Transverse colon (tissue), 4 donors: ENCODE measurements around the gene OSBPL3. TPM values are rescaled to one million over a fixed set of nuclear protein-coding genes. Genes with fewer than 3 reads are reported as not detected.

ENCODE experiments used
- DNase-seq: peaks from one replicate; pipeline ENCODE4 v3.0.0-alpha.2; 2019
- H3K27ac ChIP-seq, 4 donors: fragments of 200-600 bp; sonication (generic); 2 replicates each; pipeline ENCODE4 v1.5.1; 2016 to 2018; ENCODE audit warnings: inconsistent platforms in 4 of 4
- H3K27me3 ChIP-seq: fragments of 200-600 bp; sonication (generic); 2 replicates; pipeline ENCODE4 v1.5.1; 2017; ENCODE audit warnings: inconsistent platforms
- H3K36me3 ChIP-seq, 4 donors: fragments of 200-600 bp; sonication (generic); 2 replicates each; pipeline ENCODE4 v1.5.1; 2017 to 2019; ENCODE audit warnings: inconsistent platforms in 4 of 4
- H3K4me1 ChIP-seq, 4 donors: fragments of 200-600 bp; sonication (generic); 2 replicates each; pipeline ENCODE4 v1.5.1; 2017 to 2020; ENCODE audit warnings: inconsistent platforms in 4 of 4
- H3K4me3 ChIP-seq, 4 donors: fragments of 200-600 bp; sonication (generic); 1 replicate in 1 of 4; 2 replicates in 3 of 4; pipeline versions ENCODE4 v1.5.1 to v1.6.1; 2017 to 2019; ENCODE audit warnings: inconsistent platforms in 4 of 4
- H3K9me3 ChIP-seq, 2 donors: fragments of 200-600 bp; sonication (generic); 2 replicates each; pipeline ENCODE4 v1.5.1; 2017 to 2019; ENCODE audit warnings: inconsistent platforms in 2 of 2
- EP300 ChIP-seq: sonication (generic); formaldehyde crosslinking; IDR thresholded peaks from one replicate; pipeline ENCODE4 v1.6.1; 2017; ENCODE audit warnings: antibody characterized with exemption, low read depth
- POLR2A ChIP-seq: fragments of 450-650 bp; IDR thresholded peaks from one replicate; pipeline ENCODE4 v1.6.1; 2016; ENCODE audit warnings: antibody characterized with exemption, mild to moderate bottlenecking, moderate library complexity
- POLR2AphosphoS5 ChIP-seq, 3 donors: sonication (generic); formaldehyde crosslinking; IDR thresholded peaks; one replicate each; pipeline ENCODE4 v1.6.1; 2016; ENCODE audit warnings: antibody characterized with exemption in 3 of 3
- WGBS, 2 donors: methylation state at CpG; one replicate each; pipeline ENCODE4 v1.1.5; 2018; ENCODE audit warnings: low coverage in 1 of 2; 5-methylcytosine and 5-hydroxymethylcytosine counted together
- in situ Hi-C, 4 donors: fragments of 200-750 bp; cut with MboI; loops; one replicate each; pipeline versions ENCODE4 v1.15.0 to v1.15.1; 2017; ENCODE audit warnings: low sequenced_read_pairs in 3 of 4, low pct_ligation_motif_present in 1 of 4, low pct_unique_long_range_greater_than_20kb in 1 of 4
- intact Hi-C: fragments of 100-400 bp; cut with DNase I; formaldehyde crosslinking; loops from one replicate; pipeline ENCODE4 v1.15.1; 2023; ENCODE audit warnings: low total_unique reads
- total RNA-seq, 4 donors: library from RNA; depleted of rRNA; stranded (reverse); fragments of >200 nt; gene quantifications; one replicate each; pipeline ENCODE4 v1.1.0, GENCODE V29; 2016
- TF ChIP-seq, protein P1 (sequence below), 5 experiments: fragments of 200-600 bp in 3 of 5; fragments of 450-650 bp in 2 of 5; sonication (generic) in 3 of 5; IDR thresholded peaks; 1 replicate in 2 of 5; 2 replicates in 3 of 5; pipeline ENCODE4 v1.5.1; 2016 to 2017; ENCODE audit warnings: antibody characterized with exemption in 5 of 5, inconsistent platforms in 3 of 5, mild to moderate bottlenecking in 2 of 5, moderate library complexity in 1 of 5

Gene OSBPL3
- total RNA-seq, 4 donors from 2014 or later, result 6.7 to 20.6 (median 8.0) TPM

DNA sequence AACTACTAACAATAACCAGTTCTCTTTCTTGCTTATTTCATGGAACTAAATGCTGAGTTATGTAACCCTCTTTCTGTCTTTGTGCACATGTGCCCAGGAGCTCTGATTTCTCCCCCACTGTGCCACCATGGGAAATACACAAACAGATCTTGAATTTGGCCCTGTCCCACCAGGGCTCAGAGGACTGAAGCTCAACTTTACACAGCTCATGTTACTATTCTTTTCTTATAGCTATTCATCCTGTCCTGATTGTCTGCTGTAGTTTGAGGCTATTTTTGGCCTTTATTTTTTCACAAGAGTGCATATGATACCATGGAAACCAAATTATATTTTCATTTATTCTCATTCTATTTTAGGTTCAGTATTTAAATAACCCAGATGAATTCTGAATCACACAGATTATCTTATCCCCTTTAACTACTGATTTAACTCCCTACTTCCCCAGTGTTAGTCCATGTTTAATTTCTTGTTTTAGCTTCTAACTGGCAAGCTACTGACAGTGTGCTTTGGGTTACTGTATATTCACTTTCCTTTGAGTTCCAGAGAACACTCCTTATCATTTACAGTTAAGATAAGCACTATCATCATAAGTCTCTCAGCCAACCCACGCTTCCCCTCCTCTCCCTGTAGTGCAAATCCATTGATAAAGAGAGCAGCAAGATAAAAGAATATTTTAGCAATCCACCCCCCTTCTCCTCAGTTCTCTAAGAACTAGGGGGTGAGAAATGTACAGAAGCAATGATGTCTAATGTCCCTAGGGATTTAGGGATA is 150.9 kb downstream of the OSBPL3 start:
- no peak for DNase-seq
- peaks cover 10 to 50% (median 13%) of the 10 kb centered on the region in 4 donors for H3K4me1 ChIP-seq
- H3K9me3 ChIP-seq, result no peaks in the 10 kb centered on the region
- WGBS, 2 donors, result 20 to 53% methylated on average over 1 of the region's 1 CpG
- H3K4me3 ChIP-seq, result no peak overlapping the region
- TF ChIP-seq POLR2AphosphoS5 (IDR thresholded peaks at IDR 0.05) (no peak), POLR2A (no peak), EP300 (no peak)
- TF ChIP-seq, protein P1, sequence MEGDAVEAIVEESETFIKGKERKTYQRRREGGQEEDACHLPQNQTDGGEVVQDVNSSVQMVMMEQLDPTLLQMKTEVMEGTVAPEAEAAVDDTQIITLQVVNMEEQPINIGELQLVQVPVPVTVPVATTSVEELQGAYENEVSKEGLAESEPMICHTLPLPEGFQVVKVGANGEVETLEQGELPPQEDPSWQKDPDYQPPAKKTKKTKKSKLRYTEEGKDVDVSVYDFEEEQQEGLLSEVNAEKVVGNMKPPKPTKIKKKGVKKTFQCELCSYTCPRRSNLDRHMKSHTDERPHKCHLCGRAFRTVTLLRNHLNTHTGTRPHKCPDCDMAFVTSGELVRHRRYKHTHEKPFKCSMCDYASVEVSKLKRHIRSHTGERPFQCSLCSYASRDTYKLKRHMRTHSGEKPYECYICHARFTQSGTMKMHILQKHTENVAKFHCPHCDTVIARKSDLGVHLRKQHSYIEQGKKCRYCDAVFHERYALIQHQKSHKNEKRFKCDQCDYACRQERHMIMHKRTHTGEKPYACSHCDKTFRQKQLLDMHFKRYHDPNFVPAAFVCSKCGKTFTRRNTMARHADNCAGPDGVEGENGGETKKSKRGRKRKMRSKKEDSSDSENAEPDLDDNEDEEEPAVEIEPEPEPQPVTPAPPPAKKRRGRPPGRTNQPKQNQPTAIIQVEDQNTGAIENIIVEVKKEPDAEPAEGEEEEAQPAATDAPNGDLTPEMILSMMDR (IDR thresholded peaks at IDR 0.05), result no peak
- H3K27ac ChIP-seq, result no peak overlapping the region
- intact Hi-C loops (loop anchor here (10.0 kb wide), 1 partner anchor 156 kb away; the partner anchor contains the start of gene OSBPL3), in situ Hi-C loops (loop anchor here in 2 of 4 donors (10.0 kb wide), 2 partner anchors 146 to 156 kb away; partner anchors contain the start of gene OSBPL3 (in 1 of the 2))
- H3K27me3 ChIP-seq, result no peaks in the 10 kb centered on the region
- no peaks in the 10 kb centered on the region for H3K36me3 ChIP-seq

DNA sequence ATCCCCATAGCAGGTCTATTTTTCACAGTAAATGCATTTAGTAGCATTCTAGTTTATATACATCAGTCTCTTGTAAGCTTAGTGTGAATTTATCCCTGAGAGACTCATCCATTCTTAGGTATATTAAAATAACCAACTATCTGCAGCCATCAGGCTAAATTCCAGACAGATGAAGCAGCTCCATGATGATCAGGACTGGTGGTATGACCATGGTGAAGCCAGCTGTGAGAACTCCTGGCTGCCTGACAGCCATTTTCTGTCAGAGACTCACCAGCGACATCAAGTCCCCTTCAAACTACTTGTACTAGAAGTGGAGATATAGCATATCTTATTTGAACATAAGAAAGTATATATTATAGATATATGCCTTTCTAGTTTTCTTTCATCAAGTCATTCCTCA is 152.4 kb downstream of the OSBPL3 start:
- no peaks in the 10 kb centered on the region for H3K27me3 ChIP-seq
- intact Hi-C loops, result loop anchor here (10.0 kb wide), 1 partner anchor 157 kb away; the partner anchor contains the start of gene OSBPL3
- DNase-seq, result no peak
- no peak overlapping the region for H3K4me3 ChIP-seq
- WGBS, 2 donors, result 83 to 100% methylated on average over 1 of the region's 1 CpG
- TF ChIP-seq POLR2AphosphoS5 (IDR thresholded peaks at IDR 0.05) (no peak), EP300 (no peak), POLR2A (no peak)
- TF ChIP-seq, protein P1 (IDR thresholded peaks at IDR 0.05), result no peak
- no peak overlapping the region for H3K27ac ChIP-seq
- no peaks in the 10 kb centered on the region for H3K36me3 ChIP-seq
- in situ Hi-C loops, result loop anchor here in 2 of 4 donors (10.0 kb wide), 2 partner anchors 147 to 157 kb away; partner anchors contain the start of gene OSBPL3 (in 1 of the 2)
- H3K9me3 ChIP-seq, result no peaks in the 10 kb centered on the region
- H3K4me1 ChIP-seq, result peaks cover 10 to 50% (median 13%) of the 10 kb centered on the region in 4 donors

DNA sequence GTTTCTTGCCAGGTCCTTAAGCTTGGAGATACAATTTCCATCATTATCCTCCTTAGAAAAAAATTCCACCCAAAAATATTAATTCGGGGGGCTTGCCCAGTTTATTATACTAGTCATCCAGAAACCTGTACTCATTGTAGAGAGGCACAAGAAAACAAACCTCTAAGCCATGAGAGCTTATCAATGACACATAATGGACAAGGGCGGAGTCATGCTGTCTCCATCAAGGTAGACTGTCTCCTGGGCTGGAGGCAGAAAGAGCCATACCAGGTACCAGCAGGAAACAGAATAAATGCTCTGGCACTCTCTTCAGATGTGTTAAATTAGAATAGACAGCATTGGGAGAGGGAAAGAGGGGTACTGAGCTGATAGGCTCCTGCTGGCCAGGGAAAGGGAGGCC is 153.0 kb downstream of the OSBPL3 start:
- no peak for DNase-seq
- H3K27me3 ChIP-seq, result no peaks in the 10 kb centered on the region
- no peaks in the 10 kb centered on the region for H3K36me3 ChIP-seq
- no peak for TF ChIP-seq POLR2AphosphoS5 (IDR thresholded peaks at IDR 0.05)
- in situ Hi-C loops, result loop anchor here in 2 of 4 donors (10.0 kb wide), 2 partner anchors 148 to 158 kb away; partner anchors contain the start of gene OSBPL3 (in 1 of the 2)
- WGBS, 2 donors, result 88 to 93% methylated on average over 2 of the region's 2 CpGs
- peaks cover 10 to 50% (median 13%) of the 10 kb centered on the region in 4 donors for H3K4me1 ChIP-seq
- no peaks in the 10 kb centered on the region for H3K9me3 ChIP-seq
- H3K4me3 ChIP-seq, result no peak overlapping the region
- intact Hi-C loops, result loop anchor here (10.0 kb wide), 1 partner anchor 158 kb away; the partner anchor contains the start of gene OSBPL3
- H3K27ac ChIP-seq, result peak overlapping the region in 3 of 4 donors; percentile 64 to 80 (median 68)

DNA sequence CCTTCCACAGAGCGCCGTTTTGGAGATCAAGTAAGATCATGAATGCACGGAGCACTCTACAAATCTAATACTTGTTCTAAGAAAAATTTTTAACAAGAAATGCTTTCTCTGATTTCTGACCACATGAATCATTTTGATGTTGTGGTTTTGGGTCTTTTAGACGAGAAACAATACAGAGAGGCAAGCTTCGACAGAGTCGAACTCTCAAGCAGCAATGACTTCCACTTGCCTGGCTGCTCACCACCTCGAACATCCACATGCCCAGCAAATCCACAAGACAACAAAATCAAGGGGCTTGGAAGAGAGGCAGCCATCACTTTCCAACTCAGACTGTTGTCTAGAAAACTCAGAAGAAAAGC is 153.3 kb downstream of the OSBPL3 start:
- Histone ChIP-seq H3K4me3 (no peak overlapping the region), H3K36me3 (no peaks in the 10 kb centered on the region), H3K9me3 (no peaks in the 10 kb centered on the region), H3K4me1 (peaks cover 12 to 53% (median 17%) of the 10 kb centered on the region in 4 donors), H3K27ac (peak overlapping the region; percentile 64 to 80 (median 68)), H3K27me3 (no peaks in the 10 kb centered on the region)
- intact Hi-C loops, result loop anchor here (10.0 kb wide), 1 partner anchor 158 kb away; the partner anchor contains the start of gene OSBPL3
- DNase-seq, result no peak
- WGBS, 2 donors, result 78 to 79% methylated on average over 7 of the region's 7 CpGs
- TF ChIP-seq POLR2A, result no peak
- TF ChIP-seq, protein P1 (IDR thresholded peaks at IDR 0.05), result no peak
- in situ Hi-C loops, result loop anchor here in 2 of 4 donors (10.0 kb wide), 2 partner anchors 148 to 158 kb away; partner anchors contain the start of gene OSBPL3 (in 1 of the 2)
